Type B pancreatic cell (in vitro differentiated cells): ENCODE measurements around the gene EIF4ENIF1. TPM values are rescaled to one million over a fixed set of nuclear protein-coding genes. Genes with fewer than 3 reads are reported as not detected.
A peak's percentile ranks its signal among the peaks of the same experiment; 100 is the strongest.
"Not testable (repeated sequence)": the region's sequence is repeated elsewhere in the genome, so short reads cannot be mapped to it uniquely, and the experiment has no call there.

Experiments used
- DNase-seq: peaks from one replicate; pipeline ENCODE4 v3.0.0; 2021; ENCODE audit warnings: mixed read lengths; ENCODE audit not compliant: unreplicated experiment; ENCODE audit errors: extremely low spot score
- H3K27ac Mint-ChIP-seq: 2 replicates; pipeline ENCODE4 v1.8.0; 2021; ENCODE audit warnings: mild to moderate bottlenecking, mixed read lengths
- H3K27me3 Mint-ChIP-seq: 2 replicates; pipeline ENCODE4 v1.8.0; 2021; ENCODE audit warnings: mixed read lengths
- H3K36me3 Mint-ChIP-seq: 2 replicates; pipeline ENCODE4 v1.8.0; 2021; ENCODE audit warnings: mixed read lengths
- H3K4me1 Mint-ChIP-seq: one replicate; pipeline ENCODE4 v1.8.0; 2021; ENCODE audit warnings: mixed read lengths; ENCODE audit not compliant: unreplicated experiment
- H3K4me3 Mint-ChIP-seq: 2 replicates; pipeline ENCODE4 v1.8.0; 2021; ENCODE audit warnings: mild to moderate bottlenecking, mixed read lengths
- H3K9me3 Mint-ChIP-seq: 2 replicates; pipeline ENCODE4 v1.8.0; 2021; ENCODE audit warnings: mixed read lengths
- total RNA-seq: library from RNA; stranded (reverse); gene quantifications from 2 replicates; pipeline ENCODE4 v1.2.1, GENCODE V29; 2021; ENCODE audit warnings: low replicate concordance
- TF ChIP-seq, protein P1 (sequence below): fragments of 200-600 bp; sonication (generic); conservative IDR thresholded peaks from 2 replicates; pipeline ENCODE4 v1.5.0; 2021; ENCODE audit warnings: antibody characterized with exemption, mild to moderate bottlenecking

The EIF4ENIF1 gene
- total RNA-seq, 1 donor from 2014 or later: 42.6 TPM

DNA sequence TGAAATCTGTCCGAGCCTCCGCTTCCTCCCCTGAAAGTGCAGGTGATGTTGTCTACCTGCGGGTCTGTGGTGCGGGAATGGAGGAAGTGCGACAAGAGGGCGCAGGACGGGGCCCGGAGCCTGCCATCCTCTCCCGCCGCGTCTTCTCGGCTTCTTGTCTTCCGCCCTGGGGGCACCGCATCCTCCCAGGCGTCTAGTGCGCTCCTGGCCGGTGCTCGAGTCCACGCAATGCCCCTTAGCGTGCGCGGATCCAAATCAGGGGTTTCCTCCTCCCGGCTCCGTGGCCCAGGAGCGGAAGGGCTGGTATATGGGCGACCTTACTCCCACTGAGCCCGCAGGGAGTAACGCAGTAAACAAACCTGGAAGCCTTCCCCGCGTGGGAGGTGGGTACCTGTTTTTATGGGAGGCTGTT is 7.1 kb upstream of the EIF4ENIF1 start:
- TF ChIP-seq, protein P1, sequence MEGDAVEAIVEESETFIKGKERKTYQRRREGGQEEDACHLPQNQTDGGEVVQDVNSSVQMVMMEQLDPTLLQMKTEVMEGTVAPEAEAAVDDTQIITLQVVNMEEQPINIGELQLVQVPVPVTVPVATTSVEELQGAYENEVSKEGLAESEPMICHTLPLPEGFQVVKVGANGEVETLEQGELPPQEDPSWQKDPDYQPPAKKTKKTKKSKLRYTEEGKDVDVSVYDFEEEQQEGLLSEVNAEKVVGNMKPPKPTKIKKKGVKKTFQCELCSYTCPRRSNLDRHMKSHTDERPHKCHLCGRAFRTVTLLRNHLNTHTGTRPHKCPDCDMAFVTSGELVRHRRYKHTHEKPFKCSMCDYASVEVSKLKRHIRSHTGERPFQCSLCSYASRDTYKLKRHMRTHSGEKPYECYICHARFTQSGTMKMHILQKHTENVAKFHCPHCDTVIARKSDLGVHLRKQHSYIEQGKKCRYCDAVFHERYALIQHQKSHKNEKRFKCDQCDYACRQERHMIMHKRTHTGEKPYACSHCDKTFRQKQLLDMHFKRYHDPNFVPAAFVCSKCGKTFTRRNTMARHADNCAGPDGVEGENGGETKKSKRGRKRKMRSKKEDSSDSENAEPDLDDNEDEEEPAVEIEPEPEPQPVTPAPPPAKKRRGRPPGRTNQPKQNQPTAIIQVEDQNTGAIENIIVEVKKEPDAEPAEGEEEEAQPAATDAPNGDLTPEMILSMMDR: no peak
- DNase-seq: no peak
- Mint-ChIP-seq H3K27me3 (no peaks in the 10 kb centered on the region), H3K4me1 (peaks cover 8% of the 10 kb centered on the region), H3K27ac (peak overlapping the region; percentile 91), H3K4me3 (peak overlapping the region; percentile 93), H3K36me3 (peaks cover 6% of the 10 kb centered on the region), H3K9me3 (peaks cover 4% of the 10 kb centered on the region)

GRCh38 chr22:31496007-31496734 is 6.5 kb upstream of the EIF4ENIF1 start, which contains the start of gene SFI1:
TSS of gene SFI1 (plus strand) at chr22:31496536. CDS start at chr22:31508285, 11,749 bp downstream.
- Mint-ChIP-seq H3K36me3 (peaks cover 5% of the 10 kb centered on the region), H3K27me3 (no peaks in the 10 kb centered on the region), H3K4me1 (peaks cover 11% of the 10 kb centered on the region), H3K9me3 (peaks cover 4% of the 10 kb centered on the region), H3K4me3 (peak within 1 kb of the TSS; percentile 93), H3K27ac (peak within 1 kb of the TSS; percentile 91)
- DNase-seq: peak; percentile 95
- TF ChIP-seq, protein P1: peak; percentile 48

DNA sequence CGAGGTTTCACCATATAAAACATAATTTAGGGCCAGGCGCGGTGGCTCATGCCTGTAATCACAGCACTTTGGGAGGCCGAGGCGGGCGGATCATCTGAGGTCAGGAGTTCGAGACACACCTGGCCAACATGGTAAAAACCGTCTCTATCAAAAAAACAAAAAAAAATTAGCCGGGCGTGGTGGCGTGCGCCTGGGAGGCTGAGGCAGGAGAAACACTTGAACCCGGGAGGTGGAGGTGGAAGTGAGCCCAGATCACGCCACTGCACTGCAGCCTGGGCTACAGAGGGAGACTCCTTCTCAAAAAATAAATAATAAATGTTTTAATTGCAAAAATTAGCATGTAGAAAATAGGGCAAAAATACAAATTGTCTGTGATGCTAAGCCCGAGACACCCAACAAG is 5.7 kb upstream of the EIF4ENIF1 start:
- Mint-ChIP-seq H3K4me3 (peak overlapping the region; percentile 93), H3K9me3 (peaks cover 4% of the 10 kb centered on the region), H3K36me3 (peaks cover 5% of the 10 kb centered on the region), H3K27ac (peak overlapping the region; percentile 91), H3K4me1 (peaks cover 19% of the 10 kb centered on the region), H3K27me3 (no peaks in the 10 kb centered on the region)
- TF ChIP-seq, protein P1: no peak
- DNase-seq: no peak

DNA sequence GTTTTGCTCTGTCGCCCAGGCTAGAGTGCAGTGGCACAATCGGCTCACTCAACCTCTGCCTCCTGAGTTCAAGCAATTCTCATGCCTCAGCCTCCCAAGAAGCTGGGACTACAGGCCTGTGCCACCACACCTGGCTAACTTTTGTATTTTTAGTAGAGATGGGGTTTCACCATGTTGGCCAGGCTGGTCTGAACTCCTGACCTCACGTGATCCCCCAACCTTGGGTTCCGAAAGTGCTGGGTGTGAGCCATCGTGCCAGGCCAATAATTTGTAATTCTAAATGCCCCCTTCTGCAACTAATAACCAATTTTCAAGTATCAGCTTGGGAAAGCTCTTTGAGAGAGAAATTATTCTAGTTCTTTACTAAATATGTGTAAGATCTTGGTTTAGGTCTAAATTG is 3.7 kb upstream of the EIF4ENIF1 start:
- H3K9me3 Mint-ChIP-seq: not testable (repeated sequence)

GRCh38 chr22:31492151-31492550 is 2.5 kb upstream of the EIF4ENIF1 start:
- Mint-ChIP-seq H3K4me1 (peaks cover 24% of the 10 kb centered on the region), H3K4me3 (peak overlapping the region; percentile 45), H3K27me3 (no peaks in the 10 kb centered on the region), H3K36me3 (no peaks in the 10 kb centered on the region), H3K27ac (no peak overlapping the region), H3K9me3 (no peaks in the 10 kb centered on the region)
- TF ChIP-seq, protein P1: no peak
- DNase-seq: no peak

More for the DNA sequence above, 3.7 kb upstream of the EIF4ENIF1 start:
- H3K27me3 Mint-ChIP-seq, H3K27ac Mint-ChIP-seq, H3K36me3 Mint-ChIP-seq, DNase-seq, H3K4me3 Mint-ChIP-seq: not testable (repeated sequence)
- peaks cover 26% of the 10 kb centered on the region for H3K4me1 Mint-ChIP-seq

DNA sequence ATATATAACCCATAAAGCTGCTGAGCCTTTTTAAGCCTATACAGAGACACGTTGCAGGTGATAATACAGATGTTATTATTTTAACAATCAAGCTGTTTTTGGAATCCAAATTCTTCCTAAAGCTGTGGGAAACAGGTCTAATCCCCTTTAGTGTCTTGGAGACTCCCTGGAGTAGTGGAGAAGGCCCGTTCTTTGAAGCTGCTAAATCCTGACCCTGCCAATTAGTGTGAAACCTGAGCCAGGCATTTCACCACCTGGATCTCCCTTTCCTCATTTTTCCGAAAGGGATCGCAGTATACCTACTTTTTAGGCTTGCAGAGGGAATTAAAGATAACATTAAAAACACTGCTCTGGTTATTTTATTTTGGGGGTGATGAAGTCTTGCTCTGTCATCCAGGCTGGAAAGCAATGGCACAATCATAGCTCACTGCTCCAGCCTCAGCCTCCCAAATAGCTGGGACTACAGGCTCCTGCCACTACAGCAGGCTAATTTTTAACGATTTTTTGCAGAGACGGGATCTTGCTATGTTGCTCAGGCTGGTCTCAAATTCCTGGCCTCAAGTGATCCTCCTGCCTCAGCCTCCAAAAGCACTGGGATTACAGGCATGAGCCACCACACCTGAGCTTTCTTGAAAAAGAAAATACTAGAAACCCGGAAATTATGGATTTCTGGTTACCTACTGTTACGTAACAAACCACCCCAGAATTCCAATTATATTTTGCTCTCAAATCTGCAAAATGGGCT is 1.7 kb upstream of the EIF4ENIF1 start:
- DNase-seq: no peak
- TF ChIP-seq, protein P1: no peak
- Mint-ChIP-seq H3K9me3 (no peaks in the 10 kb centered on the region), H3K4me3 (peak overlapping the region; percentile 92), H3K27me3 (no peaks in the 10 kb centered on the region), H3K4me1 (peaks cover 21% of the 10 kb centered on the region), H3K36me3 (no peaks in the 10 kb centered on the region), H3K27ac (peak overlapping the region; percentile 97)
